Keratinocyte (primary cell): Measurements from ENCODE around the gene ABHD4. TPM values are rescaled to one million over a fixed set of nuclear protein-coding genes. Genes with fewer than 3 reads are reported as not detected.

ENCODE experiments used
- DNase-seq: peaks from one replicate; pipeline ENCODE4 v3.0.0-alpha.2; 2011; ENCODE audit warnings: low read depth, missing footprints, low spot score
- FAIRE-seq: peaks from 2 replicates; lab custom pipeline; 2011; peaks lifted over from hg19 to GRCh38; lab: Jason Lieb, UNC
- H2AFZ ChIP-seq: 2 replicates; pipeline ENCODE4 v1.6.0; 2012; ENCODE audit warnings: low read length, control low read depth, inconsistent platforms; ENCODE audit not compliant: control insufficient read depth
- H3K27ac ChIP-seq: 2 replicates; pipeline ENCODE4 v1.5.1; 2011; ENCODE audit warnings: low read length; ENCODE audit not compliant: control insufficient read depth, insufficient read depth
- H3K27me3 ChIP-seq: 3 replicates; pipeline ENCODE4 v1.6.0; 2011; ENCODE audit warnings: low read length; ENCODE audit not compliant: control insufficient read depth, insufficient read depth; ENCODE audit errors: extremely low read depth
- H3K36me3 ChIP-seq, 2 experiments: 2 replicates in 1 of 2; 3 replicates in 1 of 2; pipeline ENCODE4 v1.5.1; 2011; ENCODE audit warnings: low read length in 2 of 2, mild to moderate bottlenecking in 1 of 2; ENCODE audit not compliant: control insufficient read depth in 2 of 2, insufficient read depth in 2 of 2; ENCODE audit errors: extremely low read depth in 1 of 2
- H3K4me1 ChIP-seq: 3 replicates; pipeline ENCODE4 v1.5.1; 2011; ENCODE audit warnings: low read length; ENCODE audit not compliant: control insufficient read depth, insufficient read depth; ENCODE audit errors: extremely low read depth
- H3K4me2 ChIP-seq: 3 replicates; pipeline ENCODE4 v1.6.0; 2011; ENCODE audit warnings: low read depth, low read length; ENCODE audit not compliant: control insufficient read depth, insufficient read depth; ENCODE audit errors: extremely low read depth
- H3K4me3 ChIP-seq, 3 experiments: fragments of 200-600 bp in 1 of 3; sonication (generic) in 1 of 3; 2 replicates in 2 of 3; 3 replicates in 1 of 3; pipeline ENCODE4 v1.5.1; 2011 to 2016; ENCODE audit warnings: low read length in 3 of 3, mild to moderate bottlenecking in 3 of 3, control low read depth in 2 of 3, inconsistent platforms in 1 of 3, low read depth in 1 of 3, mixed read lengths in 1 of 3, mixed run types in 1 of 3, moderate library complexity in 1 of 3; ENCODE audit not compliant: control insufficient read depth in 2 of 3, insufficient read depth in 2 of 3; ENCODE audit errors: extremely low read depth in 1 of 3
- H3K79me2 ChIP-seq: 2 replicates; pipeline ENCODE4 v1.6.0; 2012; ENCODE audit warnings: low read length; ENCODE audit not compliant: control insufficient read depth, insufficient read depth
- H3K9ac ChIP-seq: 3 replicates; pipeline ENCODE4 v1.6.0; 2011; ENCODE audit warnings: low read length; ENCODE audit not compliant: control insufficient read depth, insufficient read depth; ENCODE audit errors: extremely low read depth
- H3K9me1 ChIP-seq: 3 replicates; pipeline ENCODE4 v1.6.0; 2011; ENCODE audit warnings: low read length; ENCODE audit not compliant: control insufficient read depth, insufficient read depth; ENCODE audit errors: extremely low read depth
- H3K9me3 ChIP-seq: 2 replicates; pipeline ENCODE4 v1.5.1; 2012; ENCODE audit warnings: low read depth, low read length; ENCODE audit not compliant: control insufficient read depth
- H4K20me1 ChIP-seq: 3 replicates; pipeline ENCODE4 v1.6.0; 2011; ENCODE audit warnings: low read length; ENCODE audit not compliant: control insufficient read depth, insufficient read depth; ENCODE audit errors: extremely low read depth
- EZH2 ChIP-seq: IDR thresholded peaks from one replicate; pipeline ENCODE4 v1.6.1; 2012; ENCODE audit warnings: inconsistent platforms, mild to moderate bottlenecking, low read length, moderate library complexity
- dilution Hi-C: fragments of 300-500 bp; cut with MboI; formaldehyde crosslinking; loops from one replicate; pipeline ENCODE4 v1.7.0; 2020; ENCODE audit warnings: low sequenced_read_pairs; ENCODE audit not compliant: extremely low pct_ligation_motif_present
- polyA plus RNA-seq, 5 experiments: library from polyadenylated mRNA; depleted of rRNA in 3 of 5; stranded (reverse) in 3 of 5; stranded (forward) in 1 of 5; unstranded in 1 of 5; fragments of >200 nt; gene quantifications; 1 replicate in 1 of 5; 2 replicates in 3 of 5; 3 replicates in 1 of 5; pipeline versions ENCODE4 v1.2.1 to v1.2.3, GENCODE V29; 2011 to 2012; ENCODE audit warnings: missing spikeins in 2 of 5, low read depth in 1 of 5, low replicate concordance in 1 of 5
- TF ChIP-seq, protein P1 (sequence below), 3 experiments: IDR thresholded peaks in 1 of 3; conservative IDR thresholded peaks in 1 of 3; optimal IDR thresholded peaks in 1 of 3; 2 replicates in 2 of 3; 3 replicates in 1 of 3; pipeline versions ENCODE3 to v1.5.1; 2011; ENCODE audit warnings: low read length in 3 of 3, mild to moderate bottlenecking in 3 of 3, moderate library complexity in 2 of 3, control low read depth in 1 of 3, inconsistent platforms in 1 of 3; ENCODE audit not compliant: insufficient read depth in 2 of 3; ENCODE audit errors: extremely low read depth in 1 of 3

Gene ABHD4
- polyA plus RNA-seq, 1 donor (not counting 4 experiments of a cell fraction or from before 2014, with no cell fraction given), result 17.7 TPM

DNA sequence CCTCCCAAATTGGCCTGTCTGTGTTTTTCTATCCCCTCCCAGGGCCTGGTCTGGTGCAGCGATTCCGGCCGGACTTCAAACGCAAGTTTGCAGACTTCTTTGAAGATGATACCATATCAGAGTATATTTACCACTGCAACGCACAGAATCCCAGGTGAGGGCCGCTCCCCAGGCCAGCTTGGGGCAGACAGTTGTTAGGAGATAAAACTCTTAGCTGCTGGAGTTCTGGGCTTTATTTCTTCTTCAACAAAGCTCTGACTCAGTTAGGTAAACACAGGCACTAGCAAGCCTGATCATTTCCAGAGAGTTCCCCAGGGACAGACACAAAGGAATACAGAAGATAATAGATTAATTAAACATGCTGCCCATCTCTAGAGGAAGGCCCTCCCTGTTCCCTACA, 8.3 kb downstream of the ABHD4 start:
- Histone ChIP-seq H3K36me3 (peaks cover 28 to 36% of the 10 kb centered on the region in 2 experiments), H3K27ac (no peak overlapping the region)

GRCh38 chr14:22607291-22607690, 9.2 kb downstream of the ABHD4 start:
- H2AFZ ChIP-seq, result no peak overlapping the region
- H3K4me3 ChIP-seq, result no peak overlapping the region
- dilution Hi-C loops, result no loop called here
- no peak overlapping the region for H3K27ac ChIP-seq
- no peak for DNase-seq
- peaks cover 26 to 37% of the 10 kb centered on the region in 2 experiments for H3K36me3 ChIP-seq
- no peak overlapping the region for H3K9ac ChIP-seq
- no peaks in the 10 kb centered on the region for H3K79me2 ChIP-seq
- TF ChIP-seq EZH2, result no peak
- TF ChIP-seq, protein P1, sequence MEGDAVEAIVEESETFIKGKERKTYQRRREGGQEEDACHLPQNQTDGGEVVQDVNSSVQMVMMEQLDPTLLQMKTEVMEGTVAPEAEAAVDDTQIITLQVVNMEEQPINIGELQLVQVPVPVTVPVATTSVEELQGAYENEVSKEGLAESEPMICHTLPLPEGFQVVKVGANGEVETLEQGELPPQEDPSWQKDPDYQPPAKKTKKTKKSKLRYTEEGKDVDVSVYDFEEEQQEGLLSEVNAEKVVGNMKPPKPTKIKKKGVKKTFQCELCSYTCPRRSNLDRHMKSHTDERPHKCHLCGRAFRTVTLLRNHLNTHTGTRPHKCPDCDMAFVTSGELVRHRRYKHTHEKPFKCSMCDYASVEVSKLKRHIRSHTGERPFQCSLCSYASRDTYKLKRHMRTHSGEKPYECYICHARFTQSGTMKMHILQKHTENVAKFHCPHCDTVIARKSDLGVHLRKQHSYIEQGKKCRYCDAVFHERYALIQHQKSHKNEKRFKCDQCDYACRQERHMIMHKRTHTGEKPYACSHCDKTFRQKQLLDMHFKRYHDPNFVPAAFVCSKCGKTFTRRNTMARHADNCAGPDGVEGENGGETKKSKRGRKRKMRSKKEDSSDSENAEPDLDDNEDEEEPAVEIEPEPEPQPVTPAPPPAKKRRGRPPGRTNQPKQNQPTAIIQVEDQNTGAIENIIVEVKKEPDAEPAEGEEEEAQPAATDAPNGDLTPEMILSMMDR (optimal IDR thresholded peaks at IDR 0.05 in 1 of 3, IDR thresholded peaks at IDR 0.05 in 1 of 3, conservative IDR thresholded peaks at IDR 0.05 in 1 of 3; ENCODE audit: extremely low read depth in 1 of 3, insufficient read depth in 2 of 3, low read length in 3 of 3), result no peak
- peaks cover 10% of the 10 kb centered on the region for H3K4me1 ChIP-seq
- no peaks in the 10 kb centered on the region for H3K9me1 ChIP-seq
- H3K9me3 ChIP-seq, result no peaks in the 10 kb centered on the region
- no peaks in the 10 kb centered on the region for H4K20me1 ChIP-seq
- no peak overlapping the region for H3K4me2 ChIP-seq
- FAIRE-seq, result no peak
- H3K27me3 ChIP-seq, result no peaks in the 10 kb centered on the region

More for the DNA sequence above, 8.3 kb downstream of the ABHD4 start:
- Histone ChIP-seq H3K9me3 (no peaks in the 10 kb centered on the region), H4K20me1 (no peaks in the 10 kb centered on the region), H3K9me1 (no peaks in the 10 kb centered on the region), H2AFZ (no peak overlapping the region), H3K27me3 (no peaks in the 10 kb centered on the region), H3K4me3 (no peak overlapping the region), H3K9ac (no peak overlapping the region), H3K4me1 (peaks cover 13% of the 10 kb centered on the region), H3K79me2 (no peaks in the 10 kb centered on the region), H3K4me2 (no peak overlapping the region)
- no peak for TF ChIP-seq EZH2
- TF ChIP-seq, protein P1 (optimal IDR thresholded peaks at IDR 0.05 in 1 of 3, IDR thresholded peaks at IDR 0.05 in 1 of 3, conservative IDR thresholded peaks at IDR 0.05 in 1 of 3; ENCODE audit: extremely low read depth in 1 of 3, insufficient read depth in 2 of 3, low read length in 3 of 3), result no peak
- dilution Hi-C loops, result no loop called here
- no peak for DNase-seq
- no peak for FAIRE-seq
